ENCODE results near the gene NGF.

GRCh38 chr1:115325874-115326273 is 12.2 kb downstream of the NGF start:
- TF ChIP-seq MXI1 (IDR thresholded peaks at IDR 0.05; ENCODE audit: borderline replicate concordance, low read depth, low read length): no peak
- no peak for TF ChIP-seq POLR2A (IDR thresholded peaks at IDR 0.05; ENCODE audit: low read depth, low read length)
- TF ChIP-seq CTCF (conservative IDR thresholded peaks at IDR 0.05; ENCODE audit: low read depth, low read length): no peak
- no peak for TF ChIP-seq BHLHE40 (IDR thresholded peaks at IDR 0.05; ENCODE audit: low read depth, low read length)
- no peak for TF ChIP-seq ELK1 (IDR thresholded peaks at IDR 0.05; ENCODE audit: borderline replicate concordance, low read depth, low read length)
- no peak for TF ChIP-seq USF2 (IDR thresholded peaks at IDR 0.05; ENCODE audit: low read depth, low read length)
- TF ChIP-seq RAD21 (IDR thresholded peaks at IDR 0.05; ENCODE audit: low read length): no peak
- no peak for TF ChIP-seq RCOR1 (IDR thresholded peaks at IDR 0.05; ENCODE audit: insufficient replicate concordance, low read length)
- no peak for TF ChIP-seq RFX5 (IDR thresholded peaks at IDR 0.05; ENCODE audit: low read depth, low read length)
- TF ChIP-seq FOS (IDR thresholded peaks at IDR 0.05; ENCODE audit: low read depth, low read length): no peak

Data from IMR-90 (cell line).